ENCODE measurements around the gene RPL21.

DNA sequence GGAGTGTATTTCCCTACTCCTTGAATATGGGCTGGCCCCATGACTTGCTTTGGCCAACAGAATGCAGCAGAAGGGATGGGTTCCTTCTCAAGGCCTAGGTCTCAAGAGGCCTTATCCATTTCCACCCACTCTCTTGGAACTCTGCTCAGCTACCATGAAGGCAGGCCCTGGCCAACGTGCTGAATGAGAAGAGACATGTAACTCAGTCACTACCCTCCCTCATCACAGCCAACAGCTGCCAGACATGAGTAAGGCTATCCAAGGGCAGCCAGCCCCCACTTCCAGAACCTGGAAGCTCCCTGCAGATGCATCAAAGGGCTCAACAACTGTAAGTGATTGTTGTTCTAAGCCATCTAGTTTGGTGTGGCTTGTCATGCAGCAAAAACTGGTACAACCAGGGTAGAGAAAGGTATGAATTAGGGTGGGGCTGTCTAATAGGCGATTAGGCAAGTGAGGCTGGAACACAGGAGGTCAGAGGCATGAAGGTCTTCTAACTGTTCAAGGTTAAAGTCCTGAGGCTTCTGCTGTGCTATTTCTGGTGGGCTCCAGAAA, 17.8 kb downstream of the RPL21 start:
- TF ChIP-seq EZH2 (IDR thresholded peaks at IDR 0.05; ENCODE audit: borderline replicate concordance, insufficient read depth, low read depth, low read length, poor library complexity, severe bottlenecking) (no peak), CTCF (IDR thresholded peaks at IDR 0.05) (no peak)
